SK-N-SH (cell line): Measurements from ENCODE around the gene RUFY2.
A peak's percentile ranks its signal among the peaks of the same experiment; 100 is the strongest.

Experiments
- CTCF ChIP-seq: fragments of 200-600 bp; sonication (generic); IDR thresholded peaks from 2 replicates; pipeline ENCODE4 v1.6.1; 2017; ENCODE audit warnings: antibody characterized with exemption, mild to moderate bottlenecking, moderate library complexity
- ELF1 ChIP-seq: IDR thresholded peaks from 2 replicates; pipeline ENCODE4 v1.4.0; 2012
- EP300 ChIP-seq, 2 experiments: IDR thresholded peaks; 2 replicates each; pipeline versions ENCODE4 v1.4.0 to v1.6.1; 2012; ENCODE audit warnings: borderline replicate concordance in 1 of 2, low read depth in 1 of 2, low read length in 1 of 2
- EZH2phosphoT487 ChIP-seq: fragments of 200-600 bp; sonication (generic); IDR thresholded peaks from 2 replicates; pipeline ENCODE4 v1.6.1; 2017; ENCODE audit warnings: low read depth, mixed run types, mild to moderate bottlenecking, antibody characterized with exemption, moderate library complexity, borderline replicate concordance
- FOSL2 ChIP-seq: IDR thresholded peaks from 2 replicates; pipeline ENCODE4 v1.4.0; 2012; ENCODE audit warnings: low read depth, mild to moderate bottlenecking, moderate library complexity, borderline replicate concordance
- GABPA ChIP-seq: IDR thresholded peaks from 2 replicates; pipeline ENCODE4 v1.4.0; 2012; ENCODE audit warnings: low read depth, mild to moderate bottlenecking
- JUND ChIP-seq: IDR thresholded peaks from 2 replicates; pipeline ENCODE4 v1.4.0; 2012
- MAX ChIP-seq: IDR thresholded peaks from 2 replicates; pipeline ENCODE4 v1.4.0; 2012; ENCODE audit warnings: low read depth
- MXI1 ChIP-seq: IDR thresholded peaks from 2 replicates; pipeline ENCODE4 v1.6.1; 2012; ENCODE audit warnings: mild to moderate bottlenecking, low read depth, low read length, improper control_type of control experiment
- NRF1 ChIP-seq: IDR thresholded peaks from 2 replicates; pipeline ENCODE4 v1.6.1; 2012; ENCODE audit warnings: low read depth, mild to moderate bottlenecking, low read length
- RAD21 ChIP-seq: IDR thresholded peaks from 2 replicates; pipeline ENCODE4 v1.6.1; 2012; ENCODE audit warnings: mild to moderate bottlenecking, low read length
- REST ChIP-seq: IDR thresholded peaks from 2 replicates; pipeline ENCODE4 v1.6.1; 2012; ENCODE audit warnings: mild to moderate bottlenecking, low read depth, low read length, moderate library complexity
- SIN3A ChIP-seq: IDR thresholded peaks from 2 replicates; pipeline ENCODE4 v1.6.1; 2012; ENCODE audit warnings: low read depth, mild to moderate bottlenecking, low read length, moderate library complexity, borderline replicate concordance
- TAF1 ChIP-seq: IDR thresholded peaks from 2 replicates; pipeline ENCODE4 v1.6.1; 2012; ENCODE audit warnings: low read depth, mild to moderate bottlenecking, low read length, moderate library complexity, borderline replicate concordance

- TF ChIP-seq CTCF: no peak
- TF ChIP-seq MAX: no peak
- no peak for TF ChIP-seq JUND
- no peak for TF ChIP-seq ELF1
- no peak for TF ChIP-seq FOSL2
- no peak for TF ChIP-seq TAF1
- no peak for TF ChIP-seq EP300 (IDR thresholded peaks at IDR 0.05; ENCODE audit: borderline replicate concordance in 1 of 2, low read depth in 1 of 2, low read length in 1 of 2)
- TF ChIP-seq NRF1: no peak
- TF ChIP-seq SIN3A: no peak
- peak; percentile 68; the same call in 1 of the 2 replicates for TF ChIP-seq MXI1
- TF ChIP-seq RAD21: no peak
- no peak for TF ChIP-seq REST
- no peak for TF ChIP-seq GABPA
- TF ChIP-seq EZH2phosphoT487: no peak
Measured at GRCh38 chr10:68327889-68328786, 78.9 kb downstream of the RUFY2 start.
